ENCODE results near the gene S100A1. TPM values are rescaled to one million over a fixed set of nuclear protein-coding genes. Genes with fewer than 3 reads are reported as not detected.
A peak's percentile ranks its signal among the peaks of the same experiment; 100 is the strongest.
"Not testable (repeated sequence)": the region's sequence is repeated elsewhere in the genome, so short reads cannot be mapped to it uniquely, and the experiment has no call there.

The S100A1 gene
- total RNA-seq, 2 experiments from 2014 or later = not detected

DNA sequence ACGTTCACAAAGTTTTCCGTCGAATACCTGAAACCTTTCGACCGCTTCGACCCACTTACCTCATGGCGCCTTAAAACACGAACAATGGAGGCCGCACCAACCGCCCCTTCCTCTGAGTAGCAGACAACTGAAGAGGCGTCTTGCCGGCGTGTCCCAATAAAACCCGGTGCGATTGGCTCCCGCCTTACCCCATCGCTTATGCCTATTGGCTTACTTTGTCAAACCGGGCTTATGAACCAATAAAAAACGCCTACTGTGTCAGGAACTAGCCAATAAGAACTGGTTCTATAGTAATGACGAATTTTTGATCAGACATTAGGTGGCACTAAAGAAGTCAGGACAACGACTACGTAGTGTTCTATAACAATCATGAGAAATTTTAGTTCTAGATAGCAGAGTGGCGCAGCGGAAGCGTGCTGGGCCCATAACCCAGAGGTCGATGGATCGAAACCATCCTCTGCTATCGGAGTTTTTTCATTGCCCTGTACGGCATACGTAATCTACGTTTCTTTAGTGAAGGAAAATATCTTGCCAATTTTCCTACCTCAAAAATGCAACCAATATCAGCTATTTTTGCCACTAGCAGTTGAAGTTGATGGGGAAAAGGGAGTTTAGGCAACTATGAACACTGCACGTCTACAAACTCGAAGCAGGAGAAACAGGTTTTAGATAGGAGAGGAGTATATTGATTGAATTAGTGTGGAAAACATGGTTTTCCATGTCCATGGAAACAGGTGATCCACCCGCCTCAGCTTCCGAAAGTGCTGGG lies 42.8 kb downstream of the S100A1 start, which contains the start of gene ILF2:
TSS of gene ILF2 (minus strand) at position 135 of the 769 bp plus-strand sequence. CDS start at position 64, 71 bp downstream.
- POLR2A ChIA-PET = interaction anchor here (0.6 to 3.0 kb wide), 7 partner anchors 12 to 316 kb away, joined by 3 to 28 read pairs (median 5); partner anchors contain the start of genes CHTOP, INTS3, SLC27A3 and SNAPIN
- Mint-ChIP-seq H3K27ac (peak within 1 kb of the TSS; percentile 85), H3K36me3 (peaks cover 32% of the 10 kb centered on the region), H3K9me3 (no peaks in the 10 kb centered on the region), H3K27me3 (no peaks in the 10 kb centered on the region), H3K4me1 (peaks cover 23% of the 10 kb centered on the region), H3K4me3 (no peak within 1 kb of the TSS)
- peak; percentile 91 for DNase-seq
- ATAC-seq (ENCODE audit: low read depth) = peak; percentile 92

GRCh38 chr1:153671628-153672353 lies 43.6 kb downstream of the S100A1 start:
- Mint-ChIP-seq H3K27ac (peak overlapping the region; percentile 85), H3K4me1 (peaks cover 23% of the 10 kb centered on the region), H3K36me3 (peaks cover 29% of the 10 kb centered on the region)
- H3K9me3 Mint-ChIP-seq, H3K4me3 Mint-ChIP-seq, H3K27me3 Mint-ChIP-seq: not testable (repeated sequence)
- ATAC-seq (ENCODE audit: low read depth) (peak; percentile 25), DNase-seq (peak; percentile 70)
- POLR2A ChIA-PET = interaction anchor here (0.9 to 3.0 kb wide), 8 partner anchors 12 to 318 kb away, joined by 3 to 28 read pairs (median 5); partner anchors contain the start of genes CHTOP, INTS3, SLC27A3 and SNAPIN

DNA sequence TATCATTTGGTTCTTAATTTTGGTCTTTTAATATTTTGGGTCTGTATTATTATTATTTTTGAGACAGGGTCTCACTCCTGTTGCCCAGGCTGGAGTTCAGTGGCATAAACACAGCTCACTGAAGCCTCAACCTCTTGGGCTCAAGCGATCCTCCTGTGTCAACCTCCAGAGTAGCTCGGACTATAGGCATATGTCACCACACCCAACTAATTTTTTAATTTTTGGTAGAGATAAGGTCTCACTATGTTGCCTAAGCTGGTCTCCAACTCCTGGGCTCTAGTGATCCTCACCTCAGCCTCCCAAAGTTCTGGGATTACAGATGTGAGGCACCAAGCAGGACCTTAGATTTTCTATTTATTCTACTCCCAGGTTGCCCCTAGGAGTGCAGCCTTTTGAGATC lies 45.3 kb downstream of the S100A1 start:
- H3K4me3 Mint-ChIP-seq = no peak overlapping the region
- no peaks in the 10 kb centered on the region for H3K9me3 Mint-ChIP-seq
- POLR2A ChIA-PET = interaction anchor here (0.7 to 1.0 kb wide), 3 partner anchors 8 to 113 kb away, joined by 3 to 4 read pairs (median 4); no protein-coding TSS in a partner anchor
- peaks cover 26% of the 10 kb centered on the region for H3K4me1 Mint-ChIP-seq
- H3K27me3 Mint-ChIP-seq = peaks cover 19% of the 10 kb centered on the region
- H3K27ac Mint-ChIP-seq = no peak overlapping the region
- ATAC-seq (ENCODE audit: low read depth) = no peak
- DNase-seq = no peak
- peaks cover 16% of the 10 kb centered on the region for H3K36me3 Mint-ChIP-seq

GRCh38 chr1:153677718-153678518 lies 49.7 kb downstream of the S100A1 start:
- H3K27me3 Mint-ChIP-seq = peaks cover 56% of the 10 kb centered on the region
- peak; percentile 52 for DNase-seq
- H3K9me3 Mint-ChIP-seq = no peaks in the 10 kb centered on the region
- H3K27ac Mint-ChIP-seq = no peak overlapping the region
- POLR2A ChIA-PET = interaction anchor here (0.7 to 1.2 kb wide), 2 partner anchors 47 to 98 kb away, joined by 3 to 5 read pairs; partner anchors contain the start of gene SLC27A3
- H3K36me3 Mint-ChIP-seq = no peaks in the 10 kb centered on the region
- H3K4me1 Mint-ChIP-seq = peaks cover 20% of the 10 kb centered on the region
- peak; percentile 49 for ATAC-seq (ENCODE audit: low read depth)
- peak overlapping the region; percentile 79 for H3K4me3 Mint-ChIP-seq

GRCh38 chr1:153678519-153679336 lies 50.5 kb downstream of the S100A1 start, which contains the start of gene NPR1:
Gene NPR1 (plus strand): TSS chr1:153678688. CDS start chr1:153679109, 421 bp downstream.
- H3K27me3 Mint-ChIP-seq = peaks cover 56% of the 10 kb centered on the region
- DNase-seq (peak; percentile 50), ATAC-seq (ENCODE audit: low read depth) (peak; percentile 51)
- peak within 1 kb of the TSS; percentile 79 for H3K4me3 Mint-ChIP-seq
- no peaks in the 10 kb centered on the region for H3K9me3 Mint-ChIP-seq
- no peaks in the 10 kb centered on the region for H3K36me3 Mint-ChIP-seq
- POLR2A ChIA-PET = interaction anchor here (0.7 to 2.3 kb wide), 2 partner anchors 46 to 312 kb away, joined by 5 to 6 read pairs; partner anchors contain the start of gene RPS27
- H3K4me1 Mint-ChIP-seq = peaks cover 20% of the 10 kb centered on the region
- no peak within 1 kb of the TSS for H3K27ac Mint-ChIP-seq

GRCh38 chr1:153679337-153680119 lies 51.3 kb downstream of the S100A1 start:
- Mint-ChIP-seq H3K4me1 (peaks cover 20% of the 10 kb centered on the region), H3K9me3 (no peaks in the 10 kb centered on the region), H3K36me3 (no peaks in the 10 kb centered on the region), H3K27me3 (peaks cover 56% of the 10 kb centered on the region), H3K27ac (no peak overlapping the region), H3K4me3 (peak overlapping the region; percentile 79)
- DNase-seq (peak; percentile 63), ATAC-seq (ENCODE audit: low read depth) (peak; percentile 60)
- POLR2A ChIA-PET = interaction anchor here (2.3 kb wide), 1 partner anchor 311 kb away, joined by 6 read pairs; the partner anchor contains the start of gene RPS27

DNA sequence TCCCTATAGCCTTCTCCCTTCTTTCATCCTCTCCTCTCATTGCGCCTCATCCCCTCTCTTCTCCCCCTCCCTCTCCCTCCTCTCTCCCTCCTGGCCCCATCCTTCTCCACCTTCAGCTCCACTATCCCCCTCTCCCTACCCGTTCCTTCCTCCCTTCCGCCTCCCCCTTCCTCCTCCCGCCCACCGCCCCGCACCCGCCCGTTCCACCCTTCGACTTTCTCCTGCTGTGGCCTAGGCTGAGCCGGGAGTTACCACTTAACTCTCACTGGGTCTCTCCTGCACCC lies 51.8 kb downstream of the S100A1 start:
- POLR2A ChIA-PET = interaction anchor here (2.3 kb wide), 1 partner anchor 311 kb away, joined by 6 read pairs; the partner anchor contains the start of gene RPS27
- H3K27me3 Mint-ChIP-seq = peaks cover 56% of the 10 kb centered on the region
- no peaks in the 10 kb centered on the region for H3K36me3 Mint-ChIP-seq
- DNase-seq (no peak), ATAC-seq (ENCODE audit: low read depth) (no peak)
- H3K27ac Mint-ChIP-seq = no peak overlapping the region
- H3K4me1 Mint-ChIP-seq = peaks cover 20% of the 10 kb centered on the region
- H3K9me3 Mint-ChIP-seq = no peaks in the 10 kb centered on the region
- peak overlapping the region; percentile 79 for H3K4me3 Mint-ChIP-seq

Other genes starting within 250 kb of the S100A1 start
- 1 to 10 TPM in 1 of 2 experiments, under 1 TPM in 1; 0.94 to 1.2 TPM for gene S100A8, start 237.4 kb upstream of the S100A1 start, total RNA-seq
- gene S100A7A, start 211.9 kb upstream of the S100A1 start, total RNA-seq = not detected
- not detected for gene S100A7, start 167.8 kb upstream of the S100A1 start, total RNA-seq
- 100 to 1,000 TPM; 365 to 373 TPM for gene S100A6, start 92.4 kb upstream of the S100A1 start, total RNA-seq
- 1 to 10 TPM; 2.2 to 2.7 TPM for gene S100A5, start 87.5 kb upstream of the S100A1 start, total RNA-seq
- gene S100A4, start 82.6 kb upstream of the S100A1 start, total RNA-seq = 100 to 1,000 TPM; 385 to 394 TPM
- gene S100A3, start 79.2 kb upstream of the S100A1 start, total RNA-seq = not detected
- gene S100A2, start 62.6 kb upstream of the S100A1 start, total RNA-seq = not detected
- gene S100A16, start 15.3 kb upstream of the S100A1 start, total RNA-seq = not detected
- gene S100A14, start 12.1 kb upstream of the S100A1 start, total RNA-seq = not detected
- 1 to 10 TPM; 4.8 to 5.3 TPM for gene S100A13, start 929 bp upstream of the S100A1 start, total RNA-seq
- gene CHTOP, start 5.6 kb downstream of the S100A1 start, total RNA-seq = 100 to 1,000 TPM in 1 of 2 experiments, 10 to 100 TPM in 1; 98.1 to 105 TPM
- gene SNAPIN, start 30.3 kb downstream of the S100A1 start, total RNA-seq = 10 to 100 TPM; 37.9 TPM
- gene ILF2, start 42.6 kb downstream of the S100A1 start, total RNA-seq = 100 to 1,000 TPM; 141 to 142 TPM
- not detected for gene NPR1, start 50.3 kb downstream of the S100A1 start, total RNA-seq
- 10 to 100 TPM; 53.6 to 57.2 TPM for gene INTS3, start 99.6 kb downstream of the S100A1 start, total RNA-seq
- 10 to 100 TPM; 38.9 to 44.0 TPM for gene SLC27A3, start 147.0 kb downstream of the S100A1 start, total RNA-seq

Measured in activated naive CD8-positive, alpha-beta T cell treated with anti-CD3 and anti-CD28 coated beads, Interleukin-2, amount 10 ng/mL, durations not matched to agents 7 days and 5 days (primary cell).